ENCODE measurements around the gene DCAF10.
"Not testable (repeated sequence)": the region's sequence is repeated elsewhere in the genome, so short reads cannot be mapped to it uniquely, and the experiment has no call there.

The DCAF10 gene, protein sequence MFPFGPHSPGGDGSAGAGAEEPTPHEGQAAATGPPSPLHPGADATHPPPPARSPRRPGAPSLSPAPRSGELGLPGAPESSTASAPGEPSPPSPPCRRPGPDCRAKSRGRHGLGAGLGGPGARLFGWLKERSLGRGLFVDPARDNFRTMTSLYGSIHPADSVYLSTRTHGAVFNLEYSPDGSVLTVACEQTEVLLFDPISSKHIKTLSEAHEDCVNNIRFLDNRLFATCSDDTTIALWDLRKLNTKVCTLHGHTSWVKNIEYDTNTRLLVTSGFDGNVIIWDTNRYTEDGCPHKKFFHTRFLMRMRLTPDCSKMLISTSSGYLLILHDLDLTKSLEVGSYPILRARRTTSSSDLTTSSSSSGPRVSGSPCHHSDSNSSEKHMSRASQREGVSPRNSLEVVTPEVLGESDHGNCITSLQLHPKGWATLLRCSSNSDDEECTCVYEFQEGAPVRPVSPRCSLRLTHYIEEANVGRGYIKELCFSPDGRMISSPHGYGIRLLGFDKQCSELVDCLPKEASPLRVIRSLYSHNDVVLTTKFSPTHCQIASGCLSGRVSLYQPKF

DNA sequence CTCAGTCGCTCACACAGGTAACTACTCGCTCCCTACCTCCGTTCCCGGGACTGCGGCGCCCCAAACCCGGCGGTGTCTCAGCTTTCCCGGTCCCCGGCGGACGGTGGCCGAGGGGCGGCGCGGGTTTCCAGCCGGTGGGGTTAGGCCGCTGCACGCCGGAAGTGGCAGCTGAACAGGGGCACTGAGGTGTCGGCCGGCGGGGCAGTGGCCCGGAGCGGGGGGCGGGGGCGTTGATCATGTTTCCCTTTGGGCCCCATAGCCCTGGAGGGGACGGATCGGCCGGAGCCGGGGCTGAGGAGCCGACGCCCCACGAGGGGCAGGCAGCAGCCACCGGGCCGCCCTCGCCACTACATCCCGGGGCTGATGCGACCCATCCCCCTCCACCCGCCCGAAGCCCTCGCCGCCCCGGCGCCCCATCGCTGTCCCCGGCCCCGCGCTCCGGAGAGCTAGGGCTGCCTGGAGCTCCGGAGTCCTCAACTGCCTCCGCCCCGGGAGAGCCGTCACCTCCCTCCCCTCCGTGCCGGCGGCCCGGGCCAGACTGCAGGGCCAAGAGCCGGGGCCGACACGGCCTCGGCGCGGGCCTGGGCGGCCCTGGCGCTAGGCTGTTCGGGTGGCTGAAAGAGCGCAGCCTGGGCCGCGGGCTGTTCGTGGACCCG is at the start of gene DCAF10:
Gene DCAF10 (plus strand): TSS at position 167 of the 656 bp plus-strand sequence. CDS start 70 bp downstream, at position 237.
- ChIA-PET POLR2A (interaction anchor here (0.6 to 2.5 kb wide), 5 partner anchors 8 to 47 kb away, joined by 3 to 19 read pairs (median 3); partner anchors contain the start of genes EXOSC3 and TRMT10B), CTCF (no interaction called here)
- peak; percentile 81 for DNase-seq (ENCODE audit: extremely low spot score)
- TF ChIP-seq SP1 (IDR thresholded peaks at IDR 0.05) (no peak), ELF4 (IDR thresholded peaks at IDR 0.05) (peak; percentile 67; the same call in 1 of the 2 replicates), LEF1 (IDR thresholded peaks at IDR 0.05; ENCODE audit: borderline replicate concordance) (peak; percentile 23; the same call in 1 of the 2 replicates), TARDBP (IDR thresholded peaks at IDR 0.05) (no peak; the same call in 1 of the 2 replicates), FOXM1 (IDR thresholded peaks at IDR 0.05; ENCODE audit: borderline replicate concordance) (peak; percentile 71; the same call in 1 of the 2 replicates), SUZ12 (IDR thresholded peaks at IDR 0.05) (no peak), L3MBTL2 (conservative IDR thresholded peaks at IDR 0.05) (peak; percentile 8), FOXK2 (IDR thresholded peaks at IDR 0.05) (no peak), HDGF (IDR thresholded peaks at IDR 0.05; ENCODE audit: borderline replicate concordance) (no peak), ARNT (IDR thresholded peaks at IDR 0.05) (peak; percentile 28; the same call in 1 of the 2 replicates), CTBP1 (IDR thresholded peaks at IDR 0.05; ENCODE audit: borderline replicate concordance) (peak; percentile 96)
- TF ChIP-seq, protein P1, sequence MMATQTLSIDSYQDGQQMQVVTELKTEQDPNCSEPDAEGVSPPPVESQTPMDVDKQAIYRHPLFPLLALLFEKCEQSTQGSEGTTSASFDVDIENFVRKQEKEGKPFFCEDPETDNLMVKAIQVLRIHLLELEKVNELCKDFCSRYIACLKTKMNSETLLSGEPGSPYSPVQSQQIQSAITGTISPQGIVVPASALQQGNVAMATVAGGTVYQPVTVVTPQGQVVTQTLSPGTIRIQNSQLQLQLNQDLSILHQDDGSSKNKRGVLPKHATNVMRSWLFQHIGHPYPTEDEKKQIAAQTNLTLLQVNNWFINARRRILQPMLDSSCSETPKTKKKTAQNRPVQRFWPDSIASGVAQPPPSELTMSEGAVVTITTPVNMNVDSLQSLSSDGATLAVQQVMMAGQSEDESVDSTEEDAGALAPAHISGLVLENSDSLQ (IDR thresholded peaks at IDR 0.05): peak; percentile 50

DNA sequence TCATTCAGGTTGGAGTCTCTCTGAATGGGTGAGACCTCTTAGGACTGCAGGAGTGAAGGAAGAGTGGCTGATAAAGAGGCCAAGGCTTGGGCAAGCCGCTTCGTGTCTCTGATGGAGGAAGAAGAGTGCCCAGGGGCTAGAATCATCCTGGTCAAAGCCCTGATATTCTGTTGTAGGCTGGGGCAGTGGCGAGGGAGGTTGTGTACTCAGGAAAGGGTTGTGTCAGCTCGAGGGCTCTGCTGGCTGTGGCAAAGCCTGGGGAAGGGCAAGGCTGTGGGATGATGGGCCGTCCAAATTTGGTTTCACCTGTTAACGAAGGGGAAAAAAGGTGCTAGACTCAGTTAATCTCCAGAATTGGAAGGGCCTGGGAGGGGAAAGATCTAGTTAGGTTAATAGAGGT is 49.4 kb upstream of the DCAF10 start:
- CTCF ChIA-PET: no interaction called here
- DNase-seq (ENCODE audit: extremely low spot score): no peak
- no peak for TF ChIP-seq FOXA1 (IDR thresholded peaks at IDR 0.05)
- no peak for TF ChIP-seq LEF1 (IDR thresholded peaks at IDR 0.05; ENCODE audit: borderline replicate concordance)
- no peak for TF ChIP-seq CTBP1 (IDR thresholded peaks at IDR 0.05; ENCODE audit: borderline replicate concordance)
- POLR2A ChIA-PET: no interaction called here

DNA sequence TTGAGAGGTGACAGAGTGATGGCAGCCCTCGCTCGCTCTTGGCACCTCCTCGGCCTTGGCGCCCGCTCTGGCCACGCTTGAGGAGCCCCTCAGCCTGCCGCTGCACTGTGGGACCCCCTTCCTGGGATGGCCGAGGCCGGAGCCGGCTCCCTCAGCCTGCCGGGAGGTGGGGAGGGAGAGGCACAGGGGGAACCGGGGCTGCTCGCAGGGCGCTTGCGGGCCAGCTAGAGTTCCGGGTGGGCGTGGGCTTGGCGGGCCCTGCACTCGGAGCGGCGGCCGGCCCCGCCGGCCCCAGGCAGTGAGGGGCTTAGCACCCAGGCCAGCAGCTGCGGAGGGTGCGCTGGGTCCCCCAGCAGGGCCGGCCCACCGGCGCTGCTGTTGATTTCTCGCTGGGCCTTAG is 48.9 kb upstream of the DCAF10 start:
- CTCF ChIA-PET; DNase-seq (ENCODE audit: extremely low spot score); POLR2A ChIA-PET: not testable (repeated sequence)

DNA sequence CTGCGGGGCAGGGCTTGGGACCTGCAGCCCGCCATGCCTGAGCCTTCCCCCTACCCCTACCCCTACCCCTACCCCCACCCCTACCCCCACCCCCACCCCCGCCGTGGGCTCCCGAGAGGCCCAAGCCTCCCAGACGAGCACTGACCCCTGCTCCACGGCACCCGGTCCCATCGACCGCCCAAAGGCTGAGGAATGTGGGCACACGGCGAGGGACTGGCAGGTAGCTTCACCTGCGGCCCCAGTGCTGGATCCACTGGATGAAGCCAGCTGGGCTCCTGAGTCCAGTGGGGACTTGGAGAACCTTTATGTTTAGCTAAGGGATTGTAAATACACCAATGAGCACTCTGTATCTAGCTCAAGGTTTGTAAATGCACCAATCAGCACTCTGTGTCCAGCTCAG is 48.5 kb upstream of the DCAF10 start:
- DNase-seq (ENCODE audit: extremely low spot score); CTCF ChIA-PET: not testable (repeated sequence)
- POLR2A ChIA-PET: interaction anchor here (1.2 kb wide), 1 partner anchor 18 kb away, joined by 3 read pairs; no protein-coding TSS in a partner anchor

DNA sequence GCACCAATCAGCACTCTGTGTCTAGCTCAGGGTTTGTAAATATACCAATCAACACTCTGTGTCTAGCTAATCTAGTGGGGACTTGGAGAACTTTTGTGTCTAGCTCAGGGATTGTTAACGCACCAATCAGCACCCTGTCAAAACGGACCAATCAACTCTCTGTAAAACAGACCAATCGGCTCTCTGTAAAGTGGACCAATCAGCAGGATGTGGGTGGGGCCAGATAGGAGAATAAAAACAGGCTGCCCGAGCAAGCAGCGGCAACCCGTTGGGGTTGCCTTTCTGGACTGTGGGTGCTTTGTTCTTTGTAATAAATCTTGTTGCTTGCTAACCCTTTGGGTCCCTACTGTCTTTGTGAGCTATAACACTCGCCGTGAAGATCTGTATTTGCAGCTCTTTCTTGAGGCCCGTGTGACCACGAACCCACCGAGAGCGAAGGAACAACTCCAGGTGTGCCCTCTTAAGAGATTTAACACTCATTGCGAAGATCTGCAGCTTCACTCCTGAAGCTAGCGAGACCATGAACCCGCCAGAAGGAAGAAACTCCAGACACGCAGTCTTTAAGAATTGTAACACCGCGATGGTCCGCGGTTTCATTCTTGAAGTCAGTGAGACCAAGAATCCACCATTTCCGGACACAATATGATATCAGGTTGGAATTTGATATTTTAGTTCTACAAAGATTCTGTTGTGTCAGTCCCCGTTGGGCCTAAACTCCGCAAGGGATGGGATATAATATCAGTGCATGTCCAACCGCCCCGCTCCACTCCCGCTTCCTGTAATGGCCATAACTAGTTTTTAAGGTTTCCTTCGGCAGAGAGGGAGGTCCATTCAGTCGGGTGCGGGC is 47.7 kb upstream of the DCAF10 start:
- DNase-seq (ENCODE audit: extremely low spot score): no peak
- CTCF ChIA-PET: no interaction called here
- no peak for TF ChIP-seq CTBP1 (IDR thresholded peaks at IDR 0.05; ENCODE audit: borderline replicate concordance)
- no peak for TF ChIP-seq LEF1 (IDR thresholded peaks at IDR 0.05; ENCODE audit: borderline replicate concordance)
- TF ChIP-seq BHLHE40 (IDR thresholded peaks at IDR 0.05; ENCODE audit: borderline replicate concordance): no peak
- TF ChIP-seq SP1 (IDR thresholded peaks at IDR 0.05): no peak
- TF ChIP-seq FOXA1 (IDR thresholded peaks at IDR 0.05): no peak
- TF ChIP-seq SUZ12 (IDR thresholded peaks at IDR 0.05): no peak
- TF ChIP-seq L3MBTL2 (conservative IDR thresholded peaks at IDR 0.05): no peak
- TF ChIP-seq ARNT (IDR thresholded peaks at IDR 0.05): no peak
- TF ChIP-seq TARDBP (IDR thresholded peaks at IDR 0.05): no peak
- no peak for TF ChIP-seq NFRKB (IDR thresholded peaks at IDR 0.05)
- TF ChIP-seq FOXM1 (IDR thresholded peaks at IDR 0.05; ENCODE audit: borderline replicate concordance): no peak
- no peak for TF ChIP-seq FOXK2 (IDR thresholded peaks at IDR 0.05)
- TF ChIP-seq, protein P1 (IDR thresholded peaks at IDR 0.05): no peak
- no peak for TF ChIP-seq HDGF (IDR thresholded peaks at IDR 0.05; ENCODE audit: borderline replicate concordance)
- POLR2A ChIA-PET: interaction anchor here (1.0 to 1.2 kb wide), 2 partner anchors 18 to 48 kb away, joined by 3 read pairs; partner anchors contain the start of gene DCAF10

DNA sequence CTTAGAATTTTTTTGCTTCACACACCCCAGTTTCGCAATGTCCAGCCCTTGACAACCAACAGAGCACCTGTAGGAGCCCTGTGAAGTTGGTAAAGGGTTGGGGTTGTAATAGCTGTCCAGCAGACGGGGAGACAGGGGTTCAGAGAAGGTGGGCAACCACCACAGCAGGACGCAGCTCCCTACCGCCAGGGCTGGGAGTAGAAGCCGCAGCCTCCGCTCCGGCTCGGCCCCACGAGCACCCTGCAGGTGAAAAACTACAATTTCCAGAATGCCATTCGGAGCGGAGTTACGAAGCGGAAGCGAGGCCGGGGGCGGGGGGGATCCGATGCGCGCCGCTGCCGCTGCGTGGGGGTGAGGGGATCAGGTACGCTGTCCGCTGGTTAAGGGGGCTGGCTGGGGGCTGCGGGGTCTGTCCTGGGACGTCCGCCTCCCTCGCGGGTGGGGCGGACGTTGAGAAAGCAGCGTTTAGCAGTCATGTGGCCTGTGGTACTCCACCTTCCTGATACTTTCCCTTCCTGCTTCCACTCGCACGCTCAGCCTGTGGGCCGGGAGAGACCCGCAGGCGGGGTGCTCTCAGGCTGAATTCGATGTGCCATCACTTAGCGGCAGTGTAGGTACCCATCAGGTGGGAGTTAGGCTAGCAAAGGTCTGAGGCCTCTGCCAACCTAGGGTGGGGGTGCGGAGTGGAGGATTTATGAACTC is 47.0 kb upstream of the DCAF10 start, which contains the start of gene TRMT10B:
Gene TRMT10B (plus strand): TSS at position 317 of the 702 bp plus-strand sequence. CDS start 8,127 bp downstream, outside the sequence.
- POLR2A ChIA-PET: interaction anchor here (1.0 kb wide), 1 partner anchor 47 kb away, joined by 3 read pairs; the partner anchor contains the start of gene DCAF10
- CTCF ChIA-PET: no interaction called here

More for the DNA sequence above, 47.0 kb upstream of the DCAF10 start, which contains the start of gene TRMT10B:
- DNase-seq (ENCODE audit: extremely low spot score): peak; percentile 83
- TF ChIP-seq BHLHE40 (IDR thresholded peaks at IDR 0.05; ENCODE audit: borderline replicate concordance): no peak
- 0 out of 2 replicates have a peak, but pooled peaks have one; percentile 11 for TF ChIP-seq L3MBTL2 (conservative IDR thresholded peaks at IDR 0.05)
- TF ChIP-seq, protein P1 (IDR thresholded peaks at IDR 0.05): no peak
- no peak for TF ChIP-seq FOXK2 (IDR thresholded peaks at IDR 0.05)

All from HEK293T (cell line).